GM12864 (cell line): ENCODE measurements around the gene PNPLA2.

ENCODE experiments used
- DNase-seq: peaks from one replicate; pipeline ENCODE4 v3.0.0-alpha.2; 2011; ENCODE audit warnings: low read depth
- H3K4me3 ChIP-seq: 2 replicates; pipeline ENCODE4 v1.5.1; 2011; ENCODE audit warnings: mild to moderate bottlenecking, low read depth, low read length, control low read depth
- TF ChIP-seq, protein P1 (sequence below): IDR thresholded peaks from 2 replicates; pipeline ENCODE4 v1.5.1; 2011; ENCODE audit warnings: low read depth, mild to moderate bottlenecking, moderate library complexity, low read length, control low read depth, inconsistent platforms; ENCODE audit errors: missing control alignments

Gene PNPLA2

DNA sequence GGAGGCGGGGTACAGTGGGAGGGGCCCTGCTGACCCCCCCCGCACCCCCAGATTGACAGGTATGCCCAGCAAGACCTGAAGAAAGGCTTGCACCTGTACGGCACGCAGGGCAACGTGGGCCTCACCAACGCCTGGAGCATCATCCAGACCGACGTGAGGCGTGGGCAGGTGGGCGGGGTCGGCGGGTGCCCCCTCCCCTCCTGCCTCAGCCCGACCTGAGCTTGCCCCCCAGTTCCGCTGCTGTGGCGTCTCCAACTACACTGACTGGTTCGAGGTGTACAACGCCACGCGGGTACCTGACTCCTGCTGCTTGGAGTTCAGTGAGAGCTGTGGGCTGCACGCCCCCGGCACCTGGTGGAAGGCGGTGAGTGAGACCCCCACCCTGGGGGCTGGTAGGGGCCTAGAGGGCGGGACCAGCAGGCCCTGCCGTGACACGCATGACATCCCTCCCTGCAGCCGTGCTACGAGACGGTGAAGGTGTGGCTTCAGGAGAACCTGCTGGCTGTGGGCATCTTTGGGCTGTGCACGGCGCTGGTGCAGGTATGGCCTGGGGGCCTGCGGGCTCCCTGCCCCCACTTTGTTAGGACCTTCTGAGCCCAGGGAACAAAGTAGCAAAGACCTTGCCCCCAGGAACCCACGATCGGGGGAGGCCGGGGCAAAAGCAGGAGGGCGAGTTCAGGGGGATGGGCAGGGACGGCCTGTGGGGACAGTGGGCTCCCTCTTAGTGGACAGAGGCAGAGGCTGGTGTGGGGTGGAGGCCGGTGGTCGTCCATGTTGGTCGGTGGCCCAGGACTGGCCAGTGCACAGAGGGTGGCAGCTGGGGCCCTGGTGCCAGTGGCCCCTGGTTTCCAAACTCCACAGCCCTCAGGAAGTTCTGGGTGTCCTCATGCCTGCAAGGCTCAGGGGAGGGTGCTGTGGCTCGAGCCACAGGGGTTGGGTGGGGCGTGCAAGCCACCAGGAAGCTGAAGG, 47.0 kb downstream of the PNPLA2 start:
- H3K4me3 ChIP-seq: no peak overlapping the region
- DNase-seq: no peak
- TF ChIP-seq, protein P1, sequence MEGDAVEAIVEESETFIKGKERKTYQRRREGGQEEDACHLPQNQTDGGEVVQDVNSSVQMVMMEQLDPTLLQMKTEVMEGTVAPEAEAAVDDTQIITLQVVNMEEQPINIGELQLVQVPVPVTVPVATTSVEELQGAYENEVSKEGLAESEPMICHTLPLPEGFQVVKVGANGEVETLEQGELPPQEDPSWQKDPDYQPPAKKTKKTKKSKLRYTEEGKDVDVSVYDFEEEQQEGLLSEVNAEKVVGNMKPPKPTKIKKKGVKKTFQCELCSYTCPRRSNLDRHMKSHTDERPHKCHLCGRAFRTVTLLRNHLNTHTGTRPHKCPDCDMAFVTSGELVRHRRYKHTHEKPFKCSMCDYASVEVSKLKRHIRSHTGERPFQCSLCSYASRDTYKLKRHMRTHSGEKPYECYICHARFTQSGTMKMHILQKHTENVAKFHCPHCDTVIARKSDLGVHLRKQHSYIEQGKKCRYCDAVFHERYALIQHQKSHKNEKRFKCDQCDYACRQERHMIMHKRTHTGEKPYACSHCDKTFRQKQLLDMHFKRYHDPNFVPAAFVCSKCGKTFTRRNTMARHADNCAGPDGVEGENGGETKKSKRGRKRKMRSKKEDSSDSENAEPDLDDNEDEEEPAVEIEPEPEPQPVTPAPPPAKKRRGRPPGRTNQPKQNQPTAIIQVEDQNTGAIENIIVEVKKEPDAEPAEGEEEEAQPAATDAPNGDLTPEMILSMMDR: no peak

DNA sequence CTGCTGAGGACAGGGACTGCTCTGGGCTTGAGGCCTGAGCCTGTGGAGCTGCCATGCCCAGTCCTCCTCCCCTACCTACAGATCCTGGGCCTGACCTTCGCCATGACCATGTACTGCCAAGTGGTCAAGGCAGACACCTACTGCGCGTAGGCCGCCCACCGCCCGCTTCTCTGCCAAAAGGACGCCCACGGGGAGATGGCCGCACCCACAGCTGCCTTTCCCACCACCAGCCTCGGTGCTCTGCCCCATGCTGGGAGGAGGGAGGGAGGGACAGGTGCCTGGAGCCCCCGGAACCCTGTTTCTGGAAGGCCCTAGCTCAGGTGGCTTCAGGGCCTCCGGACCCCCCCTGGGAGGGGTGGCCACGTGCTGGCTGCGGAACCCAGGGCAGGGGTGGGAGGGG, 47.8 kb downstream of the PNPLA2 start:
- TF ChIP-seq, protein P1: no peak
- DNase-seq: no peak

DNA sequence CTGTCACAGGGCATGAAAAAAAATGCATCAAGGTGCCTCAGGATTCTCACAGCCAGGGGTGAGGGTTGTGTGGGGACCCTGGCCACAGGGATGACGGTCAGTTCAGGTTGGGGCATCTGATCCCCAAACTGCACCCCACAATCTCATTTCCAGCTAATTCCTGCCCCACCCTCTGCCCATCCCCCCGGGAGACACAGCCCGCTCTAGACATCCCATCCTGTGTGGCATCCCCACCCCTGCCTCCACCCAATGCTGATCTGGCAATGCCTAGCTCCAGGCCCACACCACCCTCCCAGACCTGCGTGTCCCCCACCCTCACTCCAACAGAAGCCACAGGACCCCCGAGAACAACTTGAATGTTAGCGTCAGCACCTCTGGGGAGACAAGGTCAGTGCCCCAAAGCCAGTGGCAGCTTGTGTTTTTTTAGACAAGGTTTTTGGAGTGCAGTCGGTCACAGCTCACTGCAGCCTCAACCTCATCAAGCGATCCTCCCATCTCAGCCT, 49.2 kb downstream of the PNPLA2 start:
- H3K4me3 ChIP-seq: no peak overlapping the region
- DNase-seq: no peak
- TF ChIP-seq, protein P1: no peak

More for the DNA sequence above, 47.8 kb downstream of the PNPLA2 start:
- no peak overlapping the region for H3K4me3 ChIP-seq

- DNase-seq: no peak
- no peak overlapping the region for H3K4me3 ChIP-seq
- TF ChIP-seq, protein P1: no peak
Measured at GRCh38 chr11:868394-868793, 49.7 kb downstream of the PNPLA2 start.

DNA sequence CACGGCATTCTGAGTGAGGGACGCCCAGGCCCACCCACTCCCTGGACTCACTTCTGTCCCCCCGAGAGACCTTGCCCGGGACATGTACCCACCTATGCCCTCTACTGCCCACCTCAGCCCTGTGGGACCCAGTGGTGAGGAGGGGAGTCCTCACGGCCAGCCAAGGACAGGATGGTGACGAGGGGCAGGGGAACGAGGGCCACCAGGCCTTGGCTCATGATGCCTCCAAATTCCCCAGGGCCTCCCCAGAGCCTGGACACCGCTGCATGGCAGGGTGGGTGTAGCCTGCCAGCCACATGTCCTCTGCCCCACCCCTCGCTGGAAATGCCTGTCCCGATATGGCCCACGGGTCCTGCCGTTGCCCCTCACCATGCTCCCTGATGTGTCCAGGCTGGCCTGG, 50.1 kb downstream of the PNPLA2 start:
- no peak for DNase-seq
- no peak overlapping the region for H3K4me3 ChIP-seq
- TF ChIP-seq, protein P1: no peak

DNA sequence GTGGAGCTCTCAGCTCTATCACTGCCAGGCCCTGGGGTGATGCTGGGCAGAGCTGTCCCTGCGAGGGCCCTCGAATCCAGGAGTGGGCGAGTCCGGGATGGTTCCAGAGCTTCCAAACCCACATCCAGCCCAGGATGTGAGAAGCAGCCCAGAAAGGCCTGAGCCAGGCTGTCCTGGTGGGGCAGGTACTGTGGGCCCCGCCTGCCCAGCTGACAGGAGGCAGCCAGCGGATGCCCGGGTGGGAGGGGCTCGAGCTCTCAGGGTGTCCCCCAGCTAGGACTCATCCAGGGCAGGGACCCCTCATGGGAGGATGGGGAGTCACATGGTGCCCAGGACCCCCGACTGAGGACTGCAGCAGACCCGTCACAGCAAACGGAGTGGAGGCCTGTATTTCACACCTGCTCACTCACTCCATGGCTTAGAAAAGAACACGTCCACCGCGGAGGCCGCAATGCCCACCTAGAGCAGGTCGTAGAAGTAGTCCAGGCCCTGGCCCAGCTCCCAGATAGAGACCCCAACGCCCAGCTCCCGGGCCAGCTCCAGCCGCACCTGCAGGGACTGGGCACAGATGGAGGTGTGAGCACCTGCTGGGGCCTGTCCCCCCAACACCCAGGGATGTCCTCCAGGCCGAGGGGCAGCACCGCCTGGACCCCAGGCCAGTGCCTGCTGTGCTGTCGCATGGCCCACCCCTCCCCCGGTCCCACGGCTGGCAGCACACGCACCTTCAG, 50.8 kb downstream of the PNPLA2 start:
- TF ChIP-seq, protein P1: no peak
- no peak for DNase-seq
- H3K4me3 ChIP-seq: no peak overlapping the region
